ENCODE results near the gene SAMD9L.

SAMD9L gene

DNA sequence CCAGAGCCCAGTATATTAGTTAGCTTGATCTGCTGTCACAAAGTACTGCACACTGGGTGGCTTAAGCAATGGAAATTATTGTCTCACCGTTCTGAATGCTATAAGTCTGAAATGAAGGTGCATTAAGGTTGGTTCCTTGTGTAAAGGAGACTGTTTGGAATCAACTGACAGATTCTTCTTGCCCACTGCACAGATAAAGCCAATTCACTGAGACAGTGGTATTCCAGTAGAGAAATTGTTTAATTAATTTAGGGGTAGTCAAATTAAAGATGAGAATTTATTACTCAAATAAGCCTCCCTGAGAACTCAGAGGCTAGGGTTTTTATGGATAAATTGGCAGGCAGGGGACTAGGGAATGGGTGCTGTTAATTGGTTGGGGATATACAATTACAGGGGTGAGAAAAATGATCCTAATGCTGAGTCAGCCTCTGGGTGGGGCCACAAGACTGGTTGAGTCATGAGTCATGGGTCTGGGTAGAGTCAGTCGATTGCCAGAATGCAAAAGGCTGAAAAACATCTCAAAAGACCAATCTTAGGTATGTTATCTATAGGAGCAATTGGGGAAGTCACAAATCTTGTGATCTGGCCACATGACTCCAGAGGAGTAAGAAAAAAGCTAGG, 23.5 kb upstream of the SAMD9L start:
- H3K4me1 ChIP-seq (ENCODE audit: control insufficient read depth, insufficient read depth, low read length, poor library complexity, severe bottlenecking): no peaks in the 10 kb centered on the region
- 40 to 67% methylated on average over 1 of the region's 2 CpGs for WGBS, 2 experiments (ENCODE audit: insufficient coverage in 2 of 2)
- H3K4me3 ChIP-seq (ENCODE audit: extremely low read depth, insufficient read depth, low read length, poor library complexity, severe bottlenecking): no peak overlapping the region
- H3K9me3 ChIP-seq (ENCODE audit: control insufficient read depth, low read length): peaks cover 18% of the 10 kb centered on the region
- H3K27ac ChIP-seq (ENCODE audit: low read depth, low read length, severe bottlenecking): no peak overlapping the region
- no peaks in the 10 kb centered on the region for H3K36me3 ChIP-seq (ENCODE audit: control insufficient read depth, insufficient read depth, low read length)

- no peaks in the 10 kb centered on the region for H3K4me1 ChIP-seq (ENCODE audit: control insufficient read depth, insufficient read depth, low read length, poor library complexity, severe bottlenecking)
- H3K36me3 ChIP-seq (ENCODE audit: control insufficient read depth, insufficient read depth, low read length): no peaks in the 10 kb centered on the region
- peaks cover 6% of the 10 kb centered on the region for H3K9me3 ChIP-seq (ENCODE audit: control insufficient read depth, low read length)
- H3K4me3 ChIP-seq (ENCODE audit: extremely low read depth, insufficient read depth, low read length, poor library complexity, severe bottlenecking): no peak overlapping the region
- 100% methylated on average over 1 of the region's 1 CpG for WGBS, 2 experiments (ENCODE audit: insufficient coverage in 2 of 2)
- H3K27ac ChIP-seq (ENCODE audit: low read depth, low read length, severe bottlenecking): no peak overlapping the region
Observed at GRCh38 chr7:93165447-93165846, 17.3 kb upstream of the SAMD9L start.

- Histone ChIP-seq H3K4me1 (ENCODE audit: control insufficient read depth, insufficient read depth, low read length, poor library complexity, severe bottlenecking) (no peaks in the 10 kb centered on the region), H3K36me3 (ENCODE audit: control insufficient read depth, insufficient read depth, low read length) (no peaks in the 10 kb centered on the region), H3K9me3 (ENCODE audit: control insufficient read depth, low read length) (peaks cover 6% of the 10 kb centered on the region), H3K27ac (ENCODE audit: low read depth, low read length, severe bottlenecking) (no peak overlapping the region), H3K4me3 (ENCODE audit: extremely low read depth, insufficient read depth, low read length, poor library complexity, severe bottlenecking) (no peak overlapping the region)
- no CpG with 5 or more reads among the region's 2 CpGs for WGBS, 2 experiments (ENCODE audit: insufficient coverage in 2 of 2)
Observed at GRCh38 chr7:93164766-93165165, 16.6 kb upstream of the SAMD9L start.

DNA sequence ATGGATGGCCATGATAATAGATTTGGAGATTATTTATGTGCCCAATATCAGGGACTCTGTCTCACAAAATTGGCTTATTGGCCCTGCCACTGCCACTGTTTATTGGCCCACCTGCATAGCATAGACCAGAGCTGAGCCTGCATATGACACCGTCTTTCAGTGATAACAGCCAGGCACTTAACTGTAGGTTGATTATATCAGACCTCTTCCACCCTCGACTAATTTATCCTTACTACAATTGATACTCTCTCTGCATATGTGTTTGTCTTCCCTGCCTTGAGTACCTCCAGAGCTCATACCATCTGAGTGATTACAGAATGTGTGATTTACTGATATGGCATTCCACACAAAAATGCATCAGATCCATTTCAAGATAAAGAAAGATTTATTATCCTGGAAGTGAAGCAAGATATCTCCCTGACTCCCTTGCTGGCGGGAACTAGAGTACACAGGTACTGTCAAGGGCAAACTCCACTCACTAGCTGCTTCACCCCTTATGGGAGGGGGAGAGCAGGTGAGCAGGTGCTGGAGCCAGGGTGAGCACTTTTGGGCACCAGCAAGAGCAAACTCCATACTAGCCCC, 13.1 kb upstream of the SAMD9L start:
- Histone ChIP-seq H3K27ac (ENCODE audit: low read depth, low read length, severe bottlenecking) (no peak overlapping the region), H3K9me3 (ENCODE audit: control insufficient read depth, low read length) (peaks cover 6% of the 10 kb centered on the region), H3K36me3 (ENCODE audit: control insufficient read depth, insufficient read depth, low read length) (no peaks in the 10 kb centered on the region), H3K4me3 (ENCODE audit: extremely low read depth, insufficient read depth, low read length, poor library complexity, severe bottlenecking) (no peak overlapping the region), H3K4me1 (ENCODE audit: control insufficient read depth, insufficient read depth, low read length, poor library complexity, severe bottlenecking) (no peaks in the 10 kb centered on the region)
- 67% methylated on average over 1 of the region's 3 CpGs for WGBS, 2 experiments (ENCODE audit: insufficient coverage in 2 of 2)

- Histone ChIP-seq H3K9me3 (ENCODE audit: control insufficient read depth, low read length) (peaks cover 6% of the 10 kb centered on the region), H3K27ac (ENCODE audit: low read depth, low read length, severe bottlenecking) (no peak overlapping the region), H3K4me1 (ENCODE audit: control insufficient read depth, insufficient read depth, low read length, poor library complexity, severe bottlenecking) (no peaks in the 10 kb centered on the region), H3K36me3 (ENCODE audit: control insufficient read depth, insufficient read depth, low read length) (no peaks in the 10 kb centered on the region), H3K4me3 (ENCODE audit: extremely low read depth, insufficient read depth, low read length, poor library complexity, severe bottlenecking) (no peak overlapping the region)
- no CpG with 5 or more reads among the region's 1 CpG for WGBS, 2 experiments (ENCODE audit: insufficient coverage in 2 of 2)
Observed at GRCh38 chr7:93160410-93160809, 12.2 kb upstream of the SAMD9L start.

DNA sequence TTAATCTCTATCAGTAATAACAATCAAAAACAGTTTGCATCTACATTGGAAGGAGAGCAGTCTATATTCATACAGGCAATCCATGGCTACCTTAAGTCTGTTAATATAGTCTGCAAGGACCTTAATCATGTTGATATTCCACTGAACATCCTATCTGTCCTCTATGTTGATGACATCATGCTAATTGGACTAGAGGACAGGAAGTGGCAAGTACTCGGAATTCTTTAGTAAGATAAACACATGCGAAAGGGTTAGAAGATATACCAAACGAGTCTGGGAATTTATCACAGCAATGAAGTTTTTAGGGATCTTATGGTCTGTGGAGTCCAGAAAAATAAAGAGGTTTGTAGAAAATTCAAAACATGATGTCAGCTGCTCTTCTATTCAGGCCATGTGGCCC, 11.3 kb upstream of the SAMD9L start:
- WGBS, 2 experiments (ENCODE audit: insufficient coverage in 2 of 2): 95 to 97% methylated on average over 3 of the region's 3 CpGs
- no peak overlapping the region for H3K27ac ChIP-seq (ENCODE audit: low read depth, low read length, severe bottlenecking)
- no peak overlapping the region for H3K4me3 ChIP-seq (ENCODE audit: extremely low read depth, insufficient read depth, low read length, poor library complexity, severe bottlenecking)
- no peaks in the 10 kb centered on the region for H3K36me3 ChIP-seq (ENCODE audit: control insufficient read depth, insufficient read depth, low read length)
- peaks cover 6% of the 10 kb centered on the region for H3K9me3 ChIP-seq (ENCODE audit: control insufficient read depth, low read length)
- H3K4me1 ChIP-seq (ENCODE audit: control insufficient read depth, insufficient read depth, low read length, poor library complexity, severe bottlenecking): no peaks in the 10 kb centered on the region

DNA sequence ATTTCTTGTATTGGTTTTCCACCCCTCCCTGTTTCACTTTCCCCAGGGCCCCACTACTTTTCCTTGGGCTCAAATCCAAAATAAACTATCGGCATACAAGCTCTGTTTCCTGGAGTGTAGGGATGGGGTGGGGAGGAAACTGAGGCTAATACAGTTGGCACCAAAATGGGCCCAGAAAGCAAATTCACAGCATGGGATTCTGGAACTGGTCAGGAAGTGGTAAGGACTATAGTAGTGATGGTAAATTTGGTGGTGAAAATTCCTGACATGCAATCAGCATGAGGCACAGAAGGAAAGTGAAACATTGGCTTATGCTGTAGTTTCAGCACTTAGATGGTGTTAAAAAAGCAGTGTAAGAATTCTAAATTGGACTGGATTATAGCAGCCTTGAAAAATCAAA, 8.7 kb upstream of the SAMD9L start:
- WGBS, 2 experiments (ENCODE audit: insufficient coverage in 2 of 2): 100% methylated on average over 1 of the region's 1 CpG; no CpG with 5 or more reads in 1 of the 2 experiments
- no peaks in the 10 kb centered on the region for H3K36me3 ChIP-seq (ENCODE audit: control insufficient read depth, insufficient read depth, low read length)
- H3K4me3 ChIP-seq (ENCODE audit: extremely low read depth, insufficient read depth, low read length, poor library complexity, severe bottlenecking): no peak overlapping the region
- no peak overlapping the region for H3K27ac ChIP-seq (ENCODE audit: low read depth, low read length, severe bottlenecking)
- H3K4me1 ChIP-seq (ENCODE audit: control insufficient read depth, insufficient read depth, low read length, poor library complexity, severe bottlenecking): no peaks in the 10 kb centered on the region
- H3K9me3 ChIP-seq (ENCODE audit: control insufficient read depth, low read length): no peaks in the 10 kb centered on the region

DNA sequence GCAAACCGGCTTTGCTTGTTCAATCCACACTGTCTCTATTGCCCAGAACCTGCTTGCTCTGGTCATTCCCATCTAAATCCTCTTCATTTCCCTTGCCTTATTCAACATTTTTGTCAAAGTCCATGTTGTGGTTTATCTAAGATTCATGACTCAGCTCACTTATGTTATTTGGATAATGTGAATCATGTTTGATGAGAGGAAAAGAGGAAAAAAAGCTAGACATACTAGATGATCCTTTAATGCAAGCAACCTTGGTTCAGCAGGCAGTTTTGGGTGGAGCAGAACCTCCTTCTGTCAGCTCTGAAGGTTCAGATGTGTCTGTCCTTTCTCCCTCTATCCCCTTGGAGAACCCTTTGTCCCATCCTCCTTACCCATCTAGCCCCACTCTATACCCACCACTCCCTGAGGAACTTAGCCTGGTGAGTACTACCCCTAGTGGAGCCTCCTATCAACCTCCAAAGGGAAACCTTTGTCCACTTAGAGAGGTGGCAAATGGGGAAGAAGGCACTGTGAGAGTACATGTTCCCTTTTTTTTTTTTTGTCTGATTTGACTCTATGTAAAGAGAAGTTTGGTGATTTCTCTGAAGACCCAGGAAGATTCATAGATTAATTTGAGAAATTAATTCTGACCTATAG, 2.1 kb upstream of the SAMD9L start:
- no peaks in the 10 kb centered on the region for H3K4me1 ChIP-seq (ENCODE audit: control insufficient read depth, insufficient read depth, low read length, poor library complexity, severe bottlenecking)
- H3K36me3 ChIP-seq (ENCODE audit: control insufficient read depth, insufficient read depth, low read length): no peaks in the 10 kb centered on the region
- WGBS, 2 experiments (ENCODE audit: insufficient coverage in 2 of 2): 91 to 100% methylated on average over 1 of the region's 1 CpG
- no peak overlapping the region for H3K27ac ChIP-seq (ENCODE audit: low read depth, low read length, severe bottlenecking)
- no peaks in the 10 kb centered on the region for H3K9me3 ChIP-seq (ENCODE audit: control insufficient read depth, low read length)
- H3K4me3 ChIP-seq (ENCODE audit: extremely low read depth, insufficient read depth, low read length, poor library complexity, severe bottlenecking): no peak overlapping the region

DNA sequence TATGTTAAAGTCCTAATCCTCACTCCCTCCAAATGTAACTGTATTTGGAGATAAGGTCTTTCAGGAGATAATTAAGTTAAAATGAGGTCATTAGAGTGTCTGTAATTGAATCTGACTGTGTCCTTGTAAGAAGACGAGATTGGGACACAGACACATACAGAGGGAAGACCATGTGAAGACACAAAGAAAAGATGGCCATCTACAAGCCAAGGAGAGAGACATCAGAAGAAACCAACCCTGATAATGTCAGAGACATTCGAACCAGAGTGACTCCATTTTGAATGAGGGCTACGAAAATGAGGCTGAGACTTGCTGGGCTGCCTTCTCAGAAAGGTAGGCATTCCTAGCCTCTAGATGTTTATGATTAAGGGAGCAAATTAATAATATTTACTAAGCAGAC, 542 bp upstream of the SAMD9L start:
- H3K4me3 ChIP-seq (ENCODE audit: extremely low read depth, insufficient read depth, low read length, poor library complexity, severe bottlenecking): no peak overlapping the region
- H3K4me1 ChIP-seq (ENCODE audit: control insufficient read depth, insufficient read depth, low read length, poor library complexity, severe bottlenecking): no peaks in the 10 kb centered on the region
- 90 to 100% methylated on average over 2 to 3 of the region's 3 CpGs for WGBS, 2 experiments (ENCODE audit: insufficient coverage in 2 of 2)
- no peak overlapping the region for H3K27ac ChIP-seq (ENCODE audit: low read depth, low read length, severe bottlenecking)
- no peaks in the 10 kb centered on the region for H3K36me3 ChIP-seq (ENCODE audit: control insufficient read depth, insufficient read depth, low read length)
- no peaks in the 10 kb centered on the region for H3K9me3 ChIP-seq (ENCODE audit: control insufficient read depth, low read length)

DNA sequence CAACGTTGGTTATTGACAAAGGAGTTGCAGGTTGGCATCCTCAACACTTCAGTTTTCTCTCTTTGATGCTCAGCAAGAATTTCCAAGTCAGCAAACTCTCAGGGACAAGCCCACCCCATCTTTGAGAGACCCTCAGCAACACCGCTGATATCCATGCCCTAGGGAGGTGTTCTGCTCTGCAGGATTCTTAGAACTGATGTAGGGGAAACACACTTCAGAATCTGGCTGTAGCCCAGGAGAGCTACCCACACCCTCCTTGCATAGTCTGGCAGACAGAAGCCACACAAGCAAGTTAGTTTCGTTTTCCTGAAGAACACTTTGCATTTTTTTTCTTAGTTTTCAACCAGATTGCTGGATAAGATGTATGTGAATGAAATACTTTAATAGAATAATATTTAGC, 822 bp downstream of the SAMD9L start:
- Histone ChIP-seq H3K9me3 (ENCODE audit: control insufficient read depth, low read length) (no peaks in the 10 kb centered on the region), H3K27ac (ENCODE audit: low read depth, low read length, severe bottlenecking) (no peak overlapping the region), H3K4me3 (ENCODE audit: extremely low read depth, insufficient read depth, low read length, poor library complexity, severe bottlenecking) (no peak overlapping the region), H3K4me1 (ENCODE audit: control insufficient read depth, insufficient read depth, low read length, poor library complexity, severe bottlenecking) (no peaks in the 10 kb centered on the region), H3K36me3 (ENCODE audit: control insufficient read depth, insufficient read depth, low read length) (no peaks in the 10 kb centered on the region)
- 67% methylated on average over 1 of the region's 3 CpGs; no CpG with 5 or more reads in 1 of the 2 experiments for WGBS, 2 experiments (ENCODE audit: insufficient coverage in 2 of 2)
